ENCODE results near the gene ABCC4.

Gene ABCC4

DNA sequence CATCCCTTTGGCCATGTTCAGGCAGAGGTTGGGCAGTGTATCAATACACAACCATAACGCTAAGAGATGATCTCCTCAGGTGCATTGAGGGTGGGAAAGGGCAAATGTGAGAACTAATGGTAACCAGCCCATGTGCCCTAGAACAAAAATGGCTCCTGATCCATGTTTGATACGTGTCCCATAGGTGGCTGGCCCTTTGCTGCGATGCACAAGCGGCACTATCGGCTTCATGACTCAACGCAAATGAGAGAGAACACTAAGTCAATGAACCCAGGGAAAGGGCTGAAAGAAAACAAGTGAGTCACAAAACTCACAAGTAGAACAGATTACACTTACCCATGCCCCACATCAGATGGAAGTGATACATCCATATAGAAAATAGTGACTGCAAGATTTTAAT is 201.7 kb downstream of the ABCC4 start:
- no peak for DNase-seq

DNA sequence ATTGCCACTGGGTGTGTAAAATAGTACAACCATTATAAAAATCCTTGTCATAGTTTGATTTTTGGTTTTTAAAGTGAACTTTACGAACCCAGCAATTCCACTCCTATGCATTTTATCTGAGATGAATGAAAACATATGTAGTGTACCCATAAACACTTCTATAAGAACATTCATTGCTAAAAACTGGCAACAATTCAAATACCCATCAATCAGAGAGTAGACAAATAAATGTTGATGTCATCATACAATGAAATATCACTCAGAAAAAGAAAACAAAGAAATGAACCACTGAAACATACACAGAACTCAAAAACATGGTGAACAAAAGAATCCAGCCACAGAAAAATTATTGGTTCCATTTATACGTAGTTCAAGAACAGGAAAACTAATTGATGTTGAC is 202.3 kb downstream of the ABCC4 start:
- DNase-seq, result no peak

DNA sequence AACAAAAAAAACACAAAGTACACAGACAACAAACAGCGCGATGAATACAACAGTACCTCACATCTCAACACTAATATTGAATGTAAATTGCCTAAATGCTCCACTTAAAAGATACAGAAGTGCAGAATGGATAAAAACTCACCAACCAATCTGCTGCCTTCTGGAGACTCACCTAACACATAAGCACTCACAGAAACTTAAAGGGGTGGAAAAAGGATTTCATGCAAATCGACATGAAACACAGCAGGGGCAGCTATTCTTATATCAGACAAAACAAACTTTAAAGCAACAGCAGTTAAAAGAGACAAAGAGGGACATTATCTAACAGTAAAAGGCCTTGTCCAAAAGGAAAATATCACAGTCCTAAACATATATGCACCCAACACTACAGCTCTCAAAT is 209.5 kb downstream of the ABCC4 start:
- DNase-seq, result no peak

- DNase-seq, result no peak
Observed at GRCh38 chr13:95087746-95088305, 213.4 kb downstream of the ABCC4 start.

GRCh38 chr13:95086761-95087160 is 214.5 kb downstream of the ABCC4 start:
- DNase-seq, result no peak

DNA sequence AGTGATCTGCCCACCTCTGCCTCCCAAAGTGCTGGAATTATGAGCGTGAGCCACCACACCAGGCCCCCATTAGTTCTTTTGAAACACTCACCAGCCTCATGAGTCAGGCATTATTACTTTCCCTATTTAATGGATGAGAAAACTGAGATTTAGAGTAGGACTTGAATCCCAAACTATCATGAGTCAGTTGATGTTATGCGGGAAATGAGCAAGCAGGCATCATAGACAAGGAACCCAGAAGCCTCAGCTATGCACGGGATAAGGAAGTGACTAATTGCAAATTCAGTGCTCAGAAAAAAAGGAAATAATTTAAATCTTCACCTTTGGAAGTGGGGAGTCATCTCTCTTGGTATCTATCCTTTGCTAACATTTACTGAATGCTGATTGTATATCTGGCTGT is 217.5 kb downstream of the ABCC4 start:
- no peak for DNase-seq

DNA sequence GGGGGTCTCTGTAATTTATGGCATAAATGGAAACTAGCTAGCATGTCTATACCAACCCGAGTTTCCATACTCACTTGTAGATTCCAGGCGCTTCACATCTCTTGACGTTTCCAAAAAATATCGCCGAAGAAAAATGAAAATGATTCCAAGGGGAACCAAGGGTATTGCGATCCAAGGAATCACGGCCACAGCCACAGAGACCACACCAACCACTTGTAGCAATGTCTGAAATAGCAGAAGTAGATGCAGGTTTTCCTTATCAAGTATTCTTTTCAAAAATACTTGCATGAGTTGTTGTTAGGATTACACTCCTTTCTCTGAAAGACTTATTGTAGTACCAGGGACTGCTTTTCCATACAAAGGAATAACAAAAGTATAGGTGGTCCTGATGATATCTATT is 218.2 kb downstream of the ABCC4 start:
- no peak for DNase-seq

GRCh38 chr13:95075506-95075905 is 225.7 kb downstream of the ABCC4 start:
- no peak for DNase-seq

DNA sequence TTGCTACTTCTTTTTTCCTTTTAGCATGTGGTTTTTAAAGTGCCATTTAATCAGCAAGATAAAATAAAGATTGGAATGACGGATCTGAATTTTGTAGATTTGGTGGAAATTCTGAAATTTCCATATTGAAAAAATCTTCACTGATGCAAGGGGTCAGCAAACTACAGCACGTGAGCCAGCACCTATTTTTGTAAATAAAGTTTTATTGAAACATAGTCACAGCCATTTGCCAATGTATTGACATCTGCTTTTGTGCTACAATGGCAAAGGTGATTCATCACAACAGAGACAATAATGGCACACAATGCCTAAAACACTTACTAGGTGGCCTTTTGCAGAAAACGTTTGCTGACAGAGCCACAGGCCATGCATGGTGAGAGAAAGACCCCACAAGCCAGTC is 226.4 kb downstream of the ABCC4 start:
- DNase-seq, result no peak

- DNase-seq, result no peak
Observed at GRCh38 chr13:95073747-95074311, 227.4 kb downstream of the ABCC4 start.

DNA sequence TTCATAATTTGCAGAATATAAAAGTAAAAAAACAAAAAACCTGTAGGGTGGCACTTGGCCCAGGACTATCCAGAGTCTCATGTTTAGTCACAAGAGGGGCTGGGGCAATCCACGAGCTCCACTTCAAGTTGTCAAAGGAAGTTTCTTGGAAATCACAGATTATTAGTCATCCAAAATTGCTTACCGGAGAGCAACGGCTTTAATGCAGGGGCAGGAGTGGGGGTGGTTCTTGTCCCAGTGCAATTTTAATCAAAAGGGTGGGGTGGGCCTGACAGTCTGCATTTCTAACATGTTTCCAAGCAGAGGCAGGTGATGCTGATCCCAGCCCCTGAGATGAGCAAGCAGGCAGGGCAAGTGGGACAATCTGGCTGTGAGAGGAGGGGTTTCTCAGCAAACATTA is 233.9 kb downstream of the ABCC4 start:
- DNase-seq, result no peak

DNA sequence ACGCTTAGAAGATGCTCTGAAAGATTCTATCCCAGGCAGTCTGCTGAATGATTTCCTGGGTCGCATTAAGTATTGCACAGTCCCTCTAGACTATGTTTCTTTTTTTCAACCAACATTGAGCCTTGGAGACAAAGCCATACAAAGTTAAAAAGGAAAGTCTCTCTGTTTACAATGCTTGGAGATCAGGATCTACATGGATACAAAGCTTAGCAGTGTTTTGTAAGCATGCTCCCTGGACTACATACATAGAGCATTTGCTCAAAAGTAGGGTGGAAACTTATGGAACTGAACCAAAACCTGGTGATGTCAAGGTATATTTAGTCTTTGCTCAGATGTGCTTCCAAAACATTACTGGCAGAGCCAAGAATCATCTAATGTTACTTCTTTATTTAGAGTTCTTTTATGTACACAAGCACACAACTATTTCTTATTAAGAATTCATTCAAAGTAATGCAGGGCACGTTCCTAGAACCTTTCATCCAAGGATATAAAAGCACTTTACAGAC is 241.2 kb downstream of the ABCC4 start:
- no peak for DNase-seq

DNA sequence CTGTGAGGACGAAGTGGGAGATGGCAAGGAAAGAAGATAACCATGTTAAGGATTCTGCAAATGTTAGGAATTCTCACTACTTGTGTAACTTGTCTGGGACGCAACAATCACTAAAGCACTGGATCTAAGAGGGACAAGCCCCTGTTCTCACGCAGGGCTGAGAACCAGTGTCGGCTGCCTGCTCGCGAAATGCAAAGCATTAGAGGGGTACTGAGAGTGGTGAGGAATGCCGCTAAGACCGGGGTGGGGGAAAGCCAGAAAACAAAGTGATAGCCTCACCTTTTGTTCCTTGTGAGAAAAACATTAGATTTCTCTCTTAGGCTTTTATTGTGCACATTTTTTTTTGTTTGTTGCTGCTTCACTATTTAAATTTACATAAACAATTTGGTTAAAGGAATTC is 241.9 kb downstream of the ABCC4 start:
- DNase-seq, result no peak

DNA sequence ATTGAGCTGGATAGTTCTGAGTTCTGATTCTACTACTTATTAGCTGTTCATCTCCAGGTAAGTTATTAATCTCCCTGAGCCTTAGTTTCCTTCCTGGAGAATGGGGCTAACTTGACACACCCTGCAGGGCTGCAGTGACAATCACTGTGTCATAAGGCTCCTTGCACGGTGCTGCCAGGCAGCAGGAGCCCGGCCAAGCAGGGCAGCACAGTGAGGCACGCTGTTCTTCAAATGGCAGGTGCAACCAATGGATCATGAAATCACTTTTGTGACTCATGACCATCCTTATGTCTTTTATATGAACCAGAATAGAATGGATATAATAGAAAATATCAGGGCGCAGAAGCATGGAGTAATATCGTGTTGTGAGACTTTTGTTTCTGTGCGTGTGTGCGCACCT is 242.6 kb downstream of the ABCC4 start:
- no peak for DNase-seq

DNA sequence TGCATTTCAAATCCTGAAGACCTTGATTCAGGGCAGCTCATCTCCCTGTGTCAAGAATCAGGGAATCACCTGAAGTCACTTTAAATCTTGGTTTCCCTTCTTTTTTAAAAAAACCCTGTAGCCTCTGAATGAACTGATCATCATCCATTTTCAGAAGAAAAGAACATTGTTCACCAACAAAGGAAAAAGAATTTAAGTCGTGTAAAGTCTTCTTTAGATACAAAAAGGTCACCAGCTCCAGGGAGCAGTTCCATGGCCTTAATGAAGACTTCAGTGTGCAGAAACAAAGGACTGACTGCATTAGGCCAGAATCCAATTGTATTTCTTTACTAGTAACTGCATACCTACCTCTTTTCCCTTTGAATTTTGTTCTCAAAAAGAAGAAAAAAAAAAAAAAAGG is 245.0 kb downstream of the ABCC4 start:
- DNase-seq, result no peak

DNA sequence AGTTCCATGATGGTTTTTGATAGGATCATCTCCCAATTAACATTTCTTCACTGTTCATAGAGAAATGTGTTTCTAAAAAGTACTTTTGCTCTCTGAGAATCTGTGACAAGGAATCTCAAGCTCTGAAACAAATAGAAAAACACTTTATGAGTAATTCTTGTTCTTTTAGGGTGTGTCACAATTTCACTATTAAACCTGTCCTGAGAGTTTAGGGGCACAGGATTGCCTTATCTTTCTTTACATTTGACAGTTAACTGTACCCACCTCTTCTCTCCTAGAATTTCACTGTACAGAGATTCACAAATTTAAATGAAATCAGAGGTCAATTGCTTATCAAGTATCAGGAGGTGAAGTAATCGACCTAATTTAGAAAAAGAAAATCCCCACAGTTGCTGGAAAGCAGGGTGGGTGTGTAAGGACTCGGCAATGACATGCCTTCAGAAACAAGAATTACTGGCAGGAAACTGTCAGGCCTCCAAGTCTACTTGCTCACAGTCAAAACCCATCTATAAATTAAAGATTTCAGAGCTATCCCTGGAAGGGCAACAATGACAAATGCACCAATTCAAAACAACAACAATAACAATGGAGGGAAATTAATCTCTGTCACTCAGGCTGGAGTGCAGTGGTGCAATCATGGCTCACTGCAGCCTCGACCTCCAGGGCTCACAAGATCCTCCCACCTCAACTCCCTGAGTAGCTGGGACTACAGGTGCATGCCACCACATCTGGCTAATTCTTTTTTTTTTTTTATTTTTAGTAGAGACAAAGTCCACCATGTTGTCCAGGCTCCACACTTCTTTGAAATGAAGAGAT is 250.2 kb downstream of the ABCC4 start:
- DNase-seq, result no peak

DNA sequence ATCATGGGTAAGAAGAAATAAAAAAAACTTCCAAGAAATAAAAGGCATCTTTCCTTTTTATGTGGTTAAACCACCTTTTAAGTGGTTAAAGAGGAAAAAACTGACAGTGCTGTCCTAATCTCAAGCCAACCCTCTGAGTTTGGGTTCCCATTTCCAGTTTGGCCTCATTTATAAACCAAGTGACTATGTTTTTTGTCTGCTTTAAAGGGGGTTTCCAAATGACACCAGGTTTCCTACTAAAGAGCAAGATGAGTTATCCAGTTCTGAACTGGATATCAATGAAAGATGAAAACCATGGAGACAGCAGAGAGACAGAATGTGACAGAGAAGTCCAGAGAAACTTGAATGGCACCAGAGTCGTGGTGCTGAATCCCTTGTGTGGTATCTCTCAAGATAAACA is 251.5 kb downstream of the ABCC4 start:
- no peak for DNase-seq

GRCh38 chr13:95044452-95045205 is 256.6 kb downstream of the ABCC4 start:
- DNase-seq, result no peak

GRCh38 chr13:95039415-95039814 is 261.8 kb downstream of the ABCC4 start:
- no peak for DNase-seq

DNA sequence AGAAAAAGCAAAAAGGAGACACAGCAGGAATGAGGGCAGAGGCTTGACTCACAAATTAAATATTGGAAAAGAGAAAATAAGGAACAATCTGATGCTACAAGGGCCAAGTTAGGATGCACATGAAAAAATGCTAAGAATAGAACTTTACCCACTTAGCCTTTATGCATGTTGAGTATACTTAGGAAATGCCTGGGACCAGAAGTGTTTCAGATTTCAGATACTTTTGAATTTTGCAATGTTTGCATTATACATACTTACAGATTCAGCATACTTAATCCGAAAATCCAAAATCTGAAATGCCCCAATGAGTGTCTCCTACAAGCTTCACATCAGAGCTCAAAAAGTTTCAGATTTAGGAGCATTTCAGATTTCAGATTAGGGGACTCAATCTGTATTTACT is 262.3 kb downstream of the ABCC4 start:
- DNase-seq, result no peak

DNA sequence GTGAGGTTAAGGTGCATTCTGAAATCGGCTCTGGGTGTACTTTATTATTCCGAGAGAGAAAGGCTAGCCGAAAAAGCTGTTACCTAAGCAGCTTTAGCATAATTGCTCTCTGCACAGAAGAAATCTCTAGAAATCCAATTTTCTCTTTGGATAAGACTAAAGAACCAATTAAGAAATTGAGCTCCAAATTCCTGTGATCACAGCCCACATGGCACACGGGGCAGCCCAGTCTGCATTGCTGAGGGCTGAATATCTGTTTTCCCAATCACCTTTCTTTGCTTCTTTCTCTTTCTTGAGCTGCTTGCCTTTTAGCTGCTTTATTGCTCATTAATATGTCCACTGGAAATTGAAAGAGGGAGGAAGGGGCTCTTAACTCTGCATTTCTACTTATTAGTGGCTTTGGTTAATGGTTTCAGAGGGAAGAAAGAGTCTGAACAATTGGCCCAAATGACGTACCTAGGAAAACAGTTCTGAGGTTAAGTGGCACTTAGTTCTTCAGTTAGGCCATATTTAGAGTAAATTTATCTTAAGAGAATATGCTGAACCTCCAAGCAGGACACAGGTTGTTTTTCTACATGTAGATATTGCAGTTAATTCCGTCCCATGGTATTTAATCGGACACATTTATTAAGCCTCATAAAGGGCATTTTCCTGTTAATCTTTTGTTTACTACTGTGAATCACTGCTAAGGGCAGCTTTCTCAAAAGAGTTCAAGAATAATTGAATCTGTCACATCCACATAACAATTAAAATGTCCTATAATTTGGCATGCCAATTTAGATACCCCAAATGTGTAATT is 265.7 kb downstream of the ABCC4 start:
- DNase-seq, result no peak

DNA sequence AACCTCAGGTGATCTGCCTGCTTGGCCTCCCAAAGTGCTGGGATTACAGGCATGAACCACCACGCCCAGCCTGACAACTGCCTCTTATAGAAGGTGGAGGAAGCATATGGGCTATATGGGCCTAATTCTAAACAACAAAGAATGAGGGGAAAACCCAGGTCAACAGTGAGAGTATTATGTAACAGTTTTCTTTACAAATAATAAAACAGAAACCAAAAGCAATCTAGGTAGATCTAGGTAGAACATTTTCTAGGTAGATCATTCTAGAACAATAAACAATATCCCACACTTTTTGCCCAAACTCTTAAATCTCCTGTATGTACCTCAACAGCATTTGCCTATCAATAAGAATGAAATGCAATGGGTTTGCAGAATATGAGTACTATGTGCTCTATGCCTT is 267.4 kb downstream of the ABCC4 start:
- no peak for DNase-seq

- no peak for DNase-seq
Observed at GRCh38 chr13:95032121-95032520, 269.1 kb downstream of the ABCC4 start.

Data from activated CD8-positive, alpha-beta memory T cell treated with anti-CD3 and anti-CD28 coated beads, Interleukin-2, amount 50 U/mL, for 4 hours (primary cell).